NCI-H2081 (cell line): ENCODE data around the gene APPBP2.
"Not testable (repeated sequence)": the region's sequence is repeated elsewhere in the genome, so short reads cannot be mapped to it uniquely, and the experiment has no call there.

Experiments used
- DNase-seq, 2 experiments: peaks; one replicate each; lab custom pipeline; 2025; lab: John Stamatoyannopoulos, UW

Gene APPBP2

GRCh38 chr17:60534010-60534555 lies 8.0 kb upstream of the APPBP2 start:
- DNase-seq, result no peak

GRCh38 chr17:60529806-60530205 lies 3.8 kb upstream of the APPBP2 start:
- DNase-seq, result no peak

GRCh38 chr17:60528828-60529227 lies 2.8 kb upstream of the APPBP2 start:
- no peak for DNase-seq

GRCh38 chr17:60527701-60528100 lies 1.7 kb upstream of the APPBP2 start:
- DNase-seq, result no peak

- DNase-seq, result no peak
Measured at GRCh38 chr17:60526726-60527125, 684 bp upstream of the APPBP2 start.

- DNase-seq, result no peak
Measured at GRCh38 chr17:60525328-60525684, 736 bp downstream of the APPBP2 start.

GRCh38 chr17:60524463-60525327 lies 1.3 kb downstream of the APPBP2 start:
- DNase-seq, result no peak

GRCh38 chr17:60523822-60524221 lies 2.2 kb downstream of the APPBP2 start:
- no peak for DNase-seq

- DNase-seq, result no peak
Measured at GRCh38 chr17:60522889-60523626, 3.0 kb downstream of the APPBP2 start.

- DNase-seq, result no peak
Measured at GRCh38 chr17:60519795-60520194, 6.2 kb downstream of the APPBP2 start.

- not testable (repeated sequence) for DNase-seq
Measured at GRCh38 chr17:60515683-60516082, 10.4 kb downstream of the APPBP2 start.

GRCh38 chr17:60515199-60515598 lies 10.8 kb downstream of the APPBP2 start:
- DNase-seq, result not testable (repeated sequence)

- DNase-seq, result no peak
Measured at GRCh38 chr17:60514500-60514899, 11.5 kb downstream of the APPBP2 start.

GRCh38 chr17:60514053-60514452 lies 12.0 kb downstream of the APPBP2 start:
- DNase-seq, result no peak

GRCh38 chr17:60513014-60513413 lies 13.0 kb downstream of the APPBP2 start:
- no peak for DNase-seq

- no peak for DNase-seq
Measured at GRCh38 chr17:60510723-60511122, 15.3 kb downstream of the APPBP2 start.

- no peak for DNase-seq
Measured at GRCh38 chr17:60510031-60510430, 16.0 kb downstream of the APPBP2 start.

GRCh38 chr17:60508384-60508980 lies 17.6 kb downstream of the APPBP2 start:
- DNase-seq, result no peak

- no peak for DNase-seq
Measured at GRCh38 chr17:60506312-60506711, 19.7 kb downstream of the APPBP2 start.

- no peak for DNase-seq
Measured at GRCh38 chr17:60502145-60502544, 23.9 kb downstream of the APPBP2 start.

GRCh38 chr17:60501589-60501988 lies 24.5 kb downstream of the APPBP2 start:
- DNase-seq, result no peak

- no peak for DNase-seq
Measured at GRCh38 chr17:60496041-60496440, 30.0 kb downstream of the APPBP2 start.

- DNase-seq, result no peak
Measured at GRCh38 chr17:60495260-60495659, 30.8 kb downstream of the APPBP2 start.
